Activated CD4-positive, alpha-beta T cell treated with anti-CD3 and anti-CD28 coated beads for 48 hours (primary cell): Measurements from ENCODE around the gene PDE4B.

Experiments
- DNase-seq: peaks from one replicate; pipeline ENCODE4 v3.0.0-alpha.2; 2020

The PDE4B gene

DNA sequence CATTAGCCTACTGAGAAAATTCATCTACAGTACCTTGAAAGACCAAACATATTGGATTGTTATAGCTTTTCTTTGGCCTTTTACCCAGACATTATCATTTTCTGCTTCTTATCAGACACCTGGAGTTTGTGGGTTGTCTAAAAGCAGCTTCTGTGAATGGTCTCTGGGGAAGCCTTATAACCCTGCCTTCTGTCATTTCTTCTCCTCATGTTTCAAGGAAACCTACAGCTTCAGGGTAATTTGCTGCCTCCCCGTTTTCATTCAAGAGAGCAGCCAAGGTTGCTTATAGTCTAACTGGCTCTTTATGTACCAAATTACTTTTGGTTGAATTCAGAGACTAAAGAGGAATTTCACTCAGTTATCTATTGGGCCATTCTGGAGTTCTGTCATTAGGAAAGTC, 453.0 kb downstream of the PDE4B start:
- no peak for DNase-seq

DNA sequence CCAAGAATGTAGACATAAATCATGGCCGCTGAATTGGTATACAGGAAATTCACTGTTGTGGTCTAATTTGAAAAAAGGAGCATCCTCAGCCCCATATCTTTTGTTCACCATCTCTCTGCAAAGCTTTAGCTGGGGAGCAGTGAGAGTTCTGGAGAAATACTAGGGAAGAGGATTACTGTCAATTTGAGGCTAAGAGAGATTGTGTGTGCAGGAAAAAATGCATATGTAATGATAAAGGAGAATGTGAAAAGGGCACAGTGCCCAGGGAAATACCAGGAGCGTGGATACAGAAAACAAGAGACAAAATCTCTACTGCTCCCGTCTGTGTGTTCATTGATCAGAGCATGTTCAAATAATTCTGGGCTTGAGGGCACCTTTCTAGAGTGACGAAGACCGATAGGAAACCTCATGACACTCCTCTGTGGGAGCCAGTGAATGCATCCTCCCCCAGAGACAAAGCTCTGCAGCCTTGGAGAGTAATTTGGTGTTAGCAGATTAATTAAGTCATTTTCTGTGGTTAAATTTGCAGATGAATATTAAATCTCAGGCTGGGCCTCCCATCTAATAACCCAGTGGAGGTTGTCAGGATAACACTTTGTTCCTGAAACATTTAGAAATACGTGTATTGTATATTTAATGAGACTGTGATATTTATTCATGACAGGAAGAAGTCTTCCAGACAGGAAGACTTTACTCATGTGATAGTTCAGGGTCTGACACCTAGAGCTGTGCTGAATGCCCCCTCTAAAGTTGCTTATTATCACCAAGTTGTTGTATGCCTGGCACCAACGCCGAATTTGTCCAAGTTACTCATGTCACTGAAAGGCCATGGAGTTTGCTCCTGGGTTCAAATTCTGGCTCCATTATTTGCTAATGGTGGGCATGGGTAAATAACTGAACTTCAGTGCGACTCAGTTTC, 453.9 kb downstream of the PDE4B start:
- no peak for DNase-seq

DNA sequence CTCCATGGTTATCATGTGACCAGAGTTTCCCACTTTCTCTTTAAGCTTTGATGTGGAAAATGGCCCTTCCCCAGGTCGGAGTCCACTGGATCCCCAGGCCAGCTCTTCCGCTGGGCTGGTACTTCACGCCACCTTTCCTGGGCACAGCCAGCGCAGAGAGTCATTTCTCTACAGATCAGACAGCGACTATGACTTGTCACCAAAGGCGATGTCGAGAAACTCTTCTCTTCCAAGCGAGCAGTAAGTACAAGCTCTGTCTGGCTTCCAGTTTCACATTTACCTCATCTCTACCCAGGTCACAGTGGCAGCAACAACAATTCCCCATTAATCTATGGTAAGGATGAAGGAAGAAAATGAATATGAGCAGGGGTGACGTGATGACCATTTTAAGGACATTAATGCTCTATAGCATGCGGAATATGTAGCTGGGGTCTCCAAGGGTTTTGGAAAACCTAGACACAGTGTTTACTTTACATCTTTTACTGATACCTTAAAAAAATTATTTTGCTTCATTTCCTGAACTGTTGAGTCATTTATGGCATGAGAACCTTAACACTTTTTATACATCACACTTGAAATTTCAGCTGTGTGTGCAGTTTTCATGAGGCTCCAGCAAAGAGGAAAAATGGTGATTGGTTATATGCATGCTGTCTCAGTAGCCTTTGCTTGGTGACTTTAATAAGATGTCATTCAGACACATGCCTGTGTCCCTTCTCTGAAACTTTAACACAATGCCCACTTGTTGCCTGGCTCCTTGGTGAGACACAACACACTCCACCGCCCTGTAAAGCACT, 454.9 kb downstream of the PDE4B start:
- peak; percentile 67 for DNase-seq

DNA sequence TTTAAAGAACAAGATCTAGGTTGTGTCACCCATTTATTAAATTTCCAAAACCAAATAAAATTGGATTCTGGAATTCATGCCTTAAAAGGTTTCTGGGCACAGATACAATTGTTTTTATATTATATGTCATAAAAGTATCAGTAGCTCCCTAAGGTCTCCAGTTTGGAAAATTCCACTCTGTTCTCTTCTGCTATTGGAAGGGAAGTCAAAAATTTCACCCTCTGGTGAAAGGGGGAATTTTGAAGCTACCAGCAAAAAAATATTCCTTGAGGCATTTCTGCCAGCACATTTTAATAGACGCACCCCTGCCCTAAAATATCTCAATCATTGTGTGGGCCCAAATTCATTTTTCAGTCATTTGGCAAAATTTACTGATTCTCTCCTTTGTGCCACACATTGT, 455.6 kb downstream of the PDE4B start:
- no peak for DNase-seq

DNA sequence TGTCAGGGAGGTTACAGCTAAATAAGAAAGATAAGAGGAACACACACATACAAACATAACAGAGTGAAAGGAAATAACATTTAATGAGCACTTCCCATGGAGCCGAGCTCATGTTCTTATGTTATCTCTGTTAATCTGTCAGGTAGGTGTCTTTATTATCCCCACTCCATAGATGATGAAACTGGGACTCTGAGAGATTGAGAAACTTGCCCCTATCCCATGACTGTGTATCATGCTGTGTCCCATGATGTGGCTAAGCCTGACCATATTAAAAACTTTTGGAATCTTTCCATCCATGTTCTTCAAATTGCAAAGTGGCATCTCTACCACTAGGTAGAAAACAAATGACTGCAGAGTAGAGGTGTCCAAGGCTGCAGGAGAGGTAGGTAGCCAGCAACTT, 456.1 kb downstream of the PDE4B start:
- DNase-seq: no peak

DNA sequence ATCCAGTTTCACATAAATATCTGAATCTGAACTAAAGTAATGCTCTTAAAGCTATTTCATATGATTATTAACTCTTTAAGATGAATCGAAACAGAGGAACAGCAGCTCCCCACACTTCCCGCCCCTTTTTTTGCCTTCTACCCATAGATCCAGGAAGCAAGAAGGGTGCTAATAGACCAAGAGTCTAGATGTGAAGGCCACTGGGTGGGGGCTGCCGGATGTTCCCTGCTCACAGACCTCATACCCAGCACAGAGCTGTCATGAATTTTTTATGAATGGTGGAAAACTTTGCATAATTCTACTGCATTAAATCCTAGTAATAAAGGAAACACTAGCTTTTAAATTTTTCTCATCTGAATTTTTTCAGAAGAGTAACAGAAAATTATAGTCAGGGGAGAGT, 457.4 kb downstream of the PDE4B start:
- no peak for DNase-seq

DNA sequence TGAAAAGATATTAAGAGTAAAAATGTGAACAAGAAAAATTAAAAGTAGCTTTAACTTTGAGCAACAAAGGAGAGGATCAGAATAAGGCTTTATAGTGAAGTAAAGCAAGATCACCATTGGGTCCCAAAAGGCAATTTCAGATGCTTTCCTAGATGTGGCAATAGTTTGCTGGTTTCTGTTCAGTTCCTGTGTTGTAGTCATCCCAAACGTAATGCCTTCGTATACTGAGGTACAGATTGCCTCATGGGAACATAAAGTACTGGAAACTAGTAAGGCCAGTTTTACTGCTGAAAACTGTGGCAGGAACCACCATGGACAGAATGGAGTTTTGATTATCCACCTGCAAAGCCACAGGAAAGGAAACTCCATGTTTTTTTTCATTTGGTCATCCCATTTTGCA, 457.8 kb downstream of the PDE4B start:
- no peak for DNase-seq

DNA sequence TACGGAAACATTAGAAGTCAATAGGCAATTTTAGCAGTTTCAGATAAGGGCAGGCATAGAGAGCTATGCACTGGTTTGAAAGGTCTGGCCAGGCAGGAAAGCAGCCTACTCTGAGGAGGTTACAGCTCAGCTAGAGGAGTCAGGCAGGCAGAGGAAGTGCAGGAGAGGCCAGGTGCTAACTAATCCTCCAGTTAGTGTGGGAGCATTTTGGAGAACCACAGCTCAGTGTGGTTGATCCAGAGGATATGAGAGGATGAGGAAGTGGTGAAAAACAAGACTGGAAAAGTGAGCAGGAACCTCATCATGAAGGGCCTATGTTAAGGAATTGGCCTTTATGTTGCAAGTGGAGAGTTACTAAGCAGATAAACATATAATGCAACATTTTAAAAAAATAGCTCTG, 458.9 kb downstream of the PDE4B start:
- no peak for DNase-seq

DNA sequence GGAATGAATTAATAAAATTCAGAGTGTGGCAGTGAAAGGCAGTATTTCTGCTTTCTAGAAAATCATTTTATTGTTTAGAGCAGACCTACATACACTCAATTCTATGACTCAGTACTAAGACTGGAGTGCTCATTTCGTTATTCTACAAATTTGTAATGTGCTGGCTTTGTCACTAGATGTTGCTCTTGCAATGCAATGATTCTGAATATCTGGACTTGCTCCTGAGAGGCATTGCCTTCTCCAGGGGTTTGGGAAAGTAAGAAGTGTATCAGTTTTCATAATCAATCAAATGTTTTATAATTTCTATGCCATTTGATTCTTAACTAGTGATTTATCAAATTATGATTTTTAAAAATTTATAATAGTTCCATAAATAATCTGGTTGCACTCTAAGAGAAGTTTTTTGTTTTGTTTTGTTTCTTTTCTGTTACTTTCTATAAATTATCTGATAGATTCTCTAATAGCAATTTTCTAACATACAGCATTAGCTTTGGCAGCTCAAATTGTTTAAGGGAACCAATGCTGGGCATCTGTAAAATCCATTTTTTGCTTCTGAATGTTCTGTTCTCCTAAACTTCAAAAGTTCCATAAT, 460.7 kb downstream of the PDE4B start:
- no peak for DNase-seq

DNA sequence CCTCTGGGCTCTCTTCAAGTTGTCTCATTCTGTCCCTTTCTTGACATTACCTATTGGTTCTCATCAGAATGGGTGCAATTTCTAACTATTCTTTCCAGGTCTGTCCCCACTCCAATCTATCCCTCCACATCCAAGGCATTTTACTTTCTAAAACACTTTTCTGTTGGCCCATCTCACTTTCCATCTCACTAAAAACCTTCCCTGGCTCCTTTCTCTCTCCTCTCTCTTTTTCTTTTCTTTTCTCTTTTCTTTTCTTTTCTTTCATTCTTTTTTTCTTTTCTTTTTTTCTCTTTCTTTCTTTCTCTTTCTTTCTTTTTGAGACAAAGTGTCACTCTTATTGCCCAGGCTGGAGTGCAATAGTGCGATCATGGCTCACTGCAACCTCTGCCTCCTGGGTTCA, 462.1 kb downstream of the PDE4B start:
- DNase-seq: no peak

DNA sequence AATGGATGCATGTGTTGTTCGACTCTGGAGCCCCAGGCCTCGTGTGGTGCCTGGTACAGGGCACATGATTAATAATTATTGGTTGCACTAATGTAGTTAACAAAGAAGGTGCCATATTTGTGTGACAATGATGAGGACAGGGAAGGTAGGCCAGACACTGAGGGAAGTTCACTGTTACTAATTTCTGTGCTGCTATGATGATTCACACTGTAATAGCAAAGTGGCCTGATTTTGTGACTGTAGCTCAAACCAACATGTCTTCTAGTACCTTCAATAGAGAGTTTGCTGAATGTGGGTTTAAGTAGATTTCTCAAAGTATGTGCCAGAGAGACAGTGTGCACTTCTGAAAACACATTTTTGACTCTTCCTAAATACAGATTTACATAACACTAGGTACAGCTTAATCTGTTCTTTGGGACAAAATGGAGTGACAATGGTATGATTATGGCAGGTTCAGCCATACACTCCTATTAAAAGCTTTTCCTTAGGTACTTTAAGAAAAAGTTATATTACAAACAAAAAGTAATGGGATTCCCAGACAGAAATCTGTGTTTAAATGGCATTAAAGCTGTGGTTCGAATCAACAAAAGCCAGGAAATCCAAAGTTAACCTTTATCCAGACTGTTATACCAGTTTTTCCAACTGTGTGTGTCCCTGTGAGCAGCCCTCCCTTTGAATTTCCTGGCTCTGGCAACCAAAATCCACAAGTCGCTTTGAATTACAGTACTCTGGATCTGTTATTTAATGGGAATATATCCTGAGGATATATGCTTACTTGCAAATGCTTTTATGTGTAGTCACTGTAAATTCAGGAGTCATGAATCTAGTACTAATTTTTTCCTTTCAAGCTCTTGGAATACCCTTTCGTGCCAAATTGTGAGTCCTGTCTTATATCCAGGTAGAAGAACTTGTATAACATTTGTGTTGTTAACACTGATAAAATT, 464.2 kb downstream of the PDE4B start:
- no peak for DNase-seq

DNA sequence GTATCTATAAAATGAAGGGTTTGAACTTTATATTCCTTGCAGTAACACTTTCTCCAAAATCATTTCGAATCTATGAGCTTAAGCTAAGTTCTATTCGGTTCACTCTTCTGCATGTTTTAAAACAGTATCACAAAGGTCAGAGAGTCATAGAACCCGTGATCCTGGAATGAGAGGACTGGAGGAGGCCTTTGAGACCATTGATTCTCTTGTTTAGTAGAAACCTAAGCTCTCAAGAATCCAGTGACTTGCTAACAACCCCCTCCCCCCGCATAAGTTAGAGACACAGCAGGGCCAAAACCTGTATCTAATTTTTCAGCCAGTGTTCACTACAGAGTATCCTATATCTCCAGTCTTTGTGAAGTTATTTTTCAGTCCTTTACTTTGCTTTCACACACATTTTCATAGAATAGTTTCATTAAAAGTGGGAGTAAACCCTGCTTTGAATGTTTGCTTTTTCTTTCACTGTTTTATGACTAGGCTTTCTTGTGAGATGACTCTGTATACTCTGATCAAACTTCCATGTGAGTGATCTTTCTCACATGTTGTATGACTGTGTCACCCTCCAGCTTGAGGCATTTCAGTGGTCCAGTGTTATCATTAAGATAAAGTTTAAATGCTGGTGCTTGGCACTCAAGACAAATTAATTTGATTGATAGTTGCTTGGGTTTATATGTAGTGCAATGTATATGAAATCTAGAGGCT, 465.9 kb downstream of the PDE4B start:
- DNase-seq: no peak

DNA sequence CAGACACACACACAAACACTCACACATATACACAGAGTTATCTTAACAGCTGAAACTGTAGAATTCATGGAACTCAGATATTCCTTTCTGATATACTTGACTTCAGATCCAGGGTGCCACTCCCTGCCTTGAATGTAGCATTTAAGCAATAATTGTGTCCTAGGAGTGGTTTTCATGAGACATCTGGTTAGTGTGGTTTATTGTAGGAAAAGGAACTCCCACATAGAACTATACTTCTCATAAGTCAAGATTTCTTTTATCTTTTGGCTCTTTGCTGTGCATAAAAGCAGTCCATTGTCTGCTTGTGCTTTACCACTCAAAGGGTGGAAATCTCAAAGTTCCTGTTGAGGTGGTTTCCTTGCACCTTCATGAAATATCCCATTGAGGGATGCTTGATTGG, 468.7 kb downstream of the PDE4B start:
- no peak for DNase-seq

DNA sequence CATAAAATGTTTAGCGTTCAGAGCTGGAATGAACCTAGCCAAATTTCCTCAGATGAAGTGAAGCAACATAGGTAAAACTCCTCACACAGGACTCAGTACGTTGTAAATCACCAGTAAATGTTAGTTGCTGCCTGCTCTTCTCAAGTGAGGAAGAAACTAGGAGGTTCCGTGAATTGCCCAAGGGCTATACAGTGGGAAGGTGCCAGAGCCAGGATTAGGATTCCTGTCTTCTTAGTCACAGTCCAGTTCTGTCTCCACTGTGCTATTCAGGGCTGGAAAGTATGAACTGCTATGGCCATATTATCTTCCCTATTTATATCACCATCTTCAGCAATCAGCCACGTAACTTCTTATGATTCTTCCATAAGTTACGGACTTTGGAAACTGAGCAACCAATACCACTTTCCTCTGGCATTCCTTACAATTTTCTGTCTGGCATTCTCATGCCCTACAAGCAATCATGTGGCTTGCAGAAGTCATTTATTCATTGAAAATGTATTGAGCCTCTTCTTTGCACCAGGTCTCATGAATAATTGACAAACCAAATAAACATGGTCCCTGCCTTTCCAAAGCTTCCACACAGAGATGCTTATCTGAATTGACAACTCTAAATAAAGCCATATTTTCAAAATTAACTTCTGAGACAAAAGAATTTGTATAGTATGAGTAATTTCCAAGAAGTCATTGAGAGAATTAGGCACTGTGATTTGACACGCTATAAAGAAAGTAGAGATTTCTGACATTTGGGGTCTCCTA, 469.7 kb downstream of the PDE4B start:
- no peak for DNase-seq

DNA sequence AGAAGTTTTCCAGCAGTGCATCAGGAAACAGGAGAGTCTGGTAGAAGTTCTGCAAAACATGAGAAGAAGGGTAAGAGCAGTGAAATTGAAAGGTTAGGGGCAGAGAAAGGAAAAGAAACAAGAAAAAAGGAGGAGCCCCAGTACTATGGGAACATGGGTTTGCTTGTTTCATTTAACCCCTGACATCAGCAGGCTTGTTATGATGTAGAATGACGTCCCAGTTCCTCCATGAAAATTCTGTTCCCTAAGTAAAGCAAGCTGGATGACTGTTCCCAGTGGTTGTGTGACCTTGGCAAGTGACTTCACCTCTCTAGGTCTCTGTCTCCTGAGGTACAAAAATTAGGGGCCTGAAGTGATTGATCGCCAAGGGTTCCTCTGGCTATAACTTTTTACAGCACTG, 472.6 kb downstream of the PDE4B start:
- no peak for DNase-seq

DNA sequence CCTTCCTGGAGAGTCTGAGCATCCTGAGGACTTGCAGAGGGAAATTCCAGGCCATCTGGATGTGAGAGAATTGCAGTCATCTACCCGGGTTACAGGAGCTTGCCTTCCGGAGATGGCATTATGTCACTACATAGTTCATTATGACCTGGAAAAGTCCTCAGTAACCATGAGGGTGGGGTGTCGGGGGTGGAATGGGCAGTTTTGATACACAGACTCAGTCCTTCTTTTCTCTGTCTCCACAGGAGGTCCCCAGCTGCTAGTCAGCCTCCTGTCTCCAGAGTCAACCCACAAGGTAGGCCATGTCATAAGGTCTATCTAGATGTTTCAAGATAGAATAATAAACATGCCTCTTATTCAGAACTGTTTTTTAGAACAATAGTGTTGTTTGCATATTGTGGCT, 473.1 kb downstream of the PDE4B start:
- no peak for DNase-seq

DNA sequence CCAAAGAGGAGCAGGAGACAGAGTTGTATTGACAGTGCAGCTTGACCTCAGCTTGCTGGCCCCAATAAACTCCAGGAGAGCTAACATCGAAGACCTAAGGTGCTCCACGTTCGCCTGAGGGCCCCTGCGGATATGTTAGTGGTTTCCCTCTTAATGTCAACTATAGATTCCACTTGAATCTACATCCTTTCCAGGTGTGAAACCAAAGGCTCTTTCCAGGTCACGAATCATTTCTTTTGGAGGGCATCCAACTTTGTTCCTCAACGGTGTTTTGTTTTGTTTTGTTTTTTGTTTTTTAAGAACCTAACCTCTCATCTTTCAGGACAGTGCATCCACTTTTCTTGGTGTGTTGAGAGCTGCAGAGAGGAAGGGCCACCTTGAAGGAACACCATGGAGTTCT, 473.7 kb downstream of the PDE4B start:
- DNase-seq: no peak

DNA sequence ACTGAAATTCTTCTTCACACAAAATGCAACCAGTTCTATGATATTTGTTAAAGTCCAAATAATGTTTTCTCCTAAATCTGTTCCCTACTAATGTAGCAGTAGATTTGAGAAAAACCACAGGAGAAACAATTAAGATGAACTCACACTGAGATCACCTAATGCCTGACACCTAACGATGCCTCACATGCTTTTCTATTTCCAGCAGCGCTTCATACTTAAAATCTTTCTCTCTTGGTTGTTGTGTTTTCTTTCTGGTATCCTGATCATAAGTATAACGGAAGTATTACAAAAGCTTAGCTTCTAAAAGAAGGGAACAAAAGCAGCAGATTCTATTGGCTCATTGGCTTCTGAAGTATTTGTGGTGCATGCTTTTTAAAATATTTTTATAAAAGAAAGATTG, 474.1 kb downstream of the PDE4B start:
- DNase-seq: no peak

DNA sequence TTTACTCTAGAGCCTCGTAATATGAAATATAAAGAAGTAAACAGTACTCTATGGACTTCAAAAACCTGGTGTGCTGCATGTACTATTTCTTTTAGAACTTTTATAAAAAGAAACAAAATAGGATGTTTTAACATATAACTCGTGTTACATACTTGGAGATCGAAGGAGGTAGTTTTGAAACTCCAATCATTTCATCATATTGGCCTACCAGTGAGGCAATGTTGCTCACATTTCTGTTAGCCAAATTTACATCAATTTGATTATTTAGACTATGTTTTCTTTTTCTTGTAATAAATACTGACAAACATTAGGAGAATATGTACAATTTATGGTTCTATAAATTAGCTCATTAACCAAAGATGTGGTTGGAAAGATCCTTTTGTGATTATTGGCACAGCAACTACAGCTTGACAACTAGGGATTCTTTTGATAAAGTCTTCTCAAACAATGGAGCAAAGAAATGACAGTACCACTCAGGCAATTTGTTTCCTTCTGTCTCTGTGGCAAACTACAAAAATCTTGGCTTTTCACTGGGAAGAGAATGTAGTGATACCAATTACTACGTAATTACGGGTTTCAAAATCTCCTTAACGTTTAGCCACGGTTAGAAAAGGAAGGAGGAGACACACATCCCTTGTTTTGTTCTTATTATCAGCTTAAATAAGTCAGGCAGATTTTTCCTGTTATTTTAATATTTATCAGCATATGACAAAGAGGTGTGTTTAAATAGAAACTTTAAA, 474.7 kb downstream of the PDE4B start:
- DNase-seq: no peak

DNA sequence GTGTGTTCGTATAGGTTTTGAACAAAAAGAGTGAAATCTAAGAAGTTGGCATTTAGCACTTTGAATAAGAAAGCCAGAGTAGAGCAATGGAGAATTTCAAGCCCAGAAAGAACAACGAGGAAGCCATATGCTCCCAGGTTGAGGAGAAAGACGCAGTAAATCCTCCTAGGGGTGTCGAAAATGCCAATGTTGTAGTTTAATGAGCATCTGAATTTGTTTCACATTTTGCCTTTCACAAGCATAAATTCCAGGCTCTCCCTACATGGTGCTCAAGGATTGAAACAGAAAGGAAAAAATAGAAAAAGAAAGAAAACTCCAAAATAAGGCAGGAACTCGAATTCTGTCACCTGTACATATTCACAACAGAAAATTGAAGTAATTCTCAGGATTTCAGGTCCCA, 476.5 kb downstream of the PDE4B start:
- DNase-seq: no peak
